Fibroblast of the aortic adventitia (primary cell): Measurements from ENCODE around the gene FAM222B. TPM values are rescaled to one million over a fixed set of nuclear protein-coding genes. Genes with fewer than 3 reads are reported as not detected.
"Not testable (repeated sequence)": the region's sequence is repeated elsewhere in the genome, so short reads cannot be mapped to it uniquely, and the experiment has no call there.

Experiments used
- DNase-seq: peaks from one replicate; pipeline ENCODE4 v3.0.0-alpha.2; 2010; ENCODE audit warnings: low read depth
- H3K4me3 ChIP-seq: 2 replicates; pipeline ENCODE4 v1.5.1; 2011; ENCODE audit warnings: low read depth, mild to moderate bottlenecking, control low read depth, low read length, moderate library complexity
- CTCF ChIP-seq: IDR thresholded peaks from 2 replicates; pipeline ENCODE4 v1.5.1; 2011; ENCODE audit warnings: mild to moderate bottlenecking, low read length, control low read depth, inconsistent platforms; ENCODE audit not compliant: insufficient read depth
- total RNA-seq: library from RNA; depleted of rRNA; stranded (reverse); fragments of >200 nt; gene quantifications from 2 replicates; pipeline ENCODE4 v1.2.3, GENCODE V29; 2012; ENCODE audit warnings: low replicate concordance

Gene FAM222B
- total RNA-seq, 1 donor: 7.0 TPM

DNA sequence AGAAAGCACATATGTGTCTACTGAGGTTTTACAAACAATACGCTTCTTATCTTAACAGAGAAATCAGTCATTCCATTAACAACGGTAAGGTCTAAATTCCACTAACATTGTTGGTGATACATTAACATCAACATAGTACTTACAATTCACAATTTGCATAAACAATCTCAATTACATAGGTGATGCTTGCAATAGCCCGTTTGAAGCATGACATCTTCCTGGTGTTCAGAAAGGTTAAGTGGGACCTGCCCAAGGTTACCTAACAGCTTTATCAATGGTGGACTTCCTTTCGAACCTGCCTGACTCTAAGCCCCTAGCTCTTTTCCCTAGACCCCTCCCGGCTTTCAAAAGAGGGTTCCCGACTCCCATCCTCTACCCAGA lies 699 bp downstream of the FAM222B start:
- DNase-seq: no peak

GRCh38 chr17:28839221-28839620 lies 3.4 kb downstream of the FAM222B start:
- no peak for TF ChIP-seq CTCF
- H3K4me3 ChIP-seq: no peak overlapping the region
- DNase-seq: no peak

More for the DNA sequence above, 699 bp downstream of the FAM222B start:
- no peak for TF ChIP-seq CTCF
- H3K4me3 ChIP-seq: peak overlapping the region; percentile 95

GRCh38 chr17:28836541-28836940 lies 6.0 kb downstream of the FAM222B start:
- not testable (repeated sequence) for H3K4me3 ChIP-seq, DNase-seq

DNA sequence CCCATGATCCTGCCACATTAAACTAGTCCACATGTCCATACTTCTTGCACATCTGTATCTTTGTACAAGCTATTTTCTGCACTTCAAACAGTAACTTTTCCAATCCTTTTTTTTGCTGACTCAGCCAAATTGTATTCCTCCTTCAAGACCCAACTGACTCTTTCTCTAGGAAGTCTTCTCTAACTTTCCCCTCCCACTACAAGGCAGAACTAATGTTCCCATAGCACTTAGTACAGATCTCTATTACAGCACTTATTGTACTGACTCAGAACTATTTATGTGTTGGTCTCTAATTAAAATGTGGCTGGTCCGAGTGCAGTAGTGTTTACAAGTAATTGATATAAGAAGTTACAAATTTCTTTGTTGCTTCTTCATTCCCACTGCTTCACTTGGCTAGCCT lies 8.2 kb downstream of the FAM222B start:
- no peak overlapping the region for H3K4me3 ChIP-seq
- no peak for DNase-seq
- no peak for TF ChIP-seq CTCF

GRCh38 chr17:28828294-28829040 lies 14.1 kb downstream of the FAM222B start:
- DNase-seq: no peak

GRCh38 chr17:28827672-28828071 lies 14.9 kb downstream of the FAM222B start:
- H3K4me3 ChIP-seq: no peak overlapping the region
- no peak for DNase-seq
- TF ChIP-seq CTCF: no peak

More at GRCh38 chr17:28828294-28829040, 14.1 kb downstream of the FAM222B start:
- TF ChIP-seq CTCF: no peak
- no peak overlapping the region for H3K4me3 ChIP-seq

- no peak for DNase-seq
- no peak for TF ChIP-seq CTCF
- H3K4me3 ChIP-seq: no peak overlapping the region
Measured at GRCh38 chr17:28819582-28819981, 23.0 kb downstream of the FAM222B start.
